ENCODE results near the gene NAALADL2.

Gene NAALADL2

GRCh38 chr3:175839366-175840005 lies 980.4 kb downstream of the NAALADL2 start:
- DNase-seq (ENCODE audit: low read depth in 2 of 2): no peak

GRCh38 chr3:175851541-175851940 lies 992.4 kb downstream of the NAALADL2 start:
- no peak for DNase-seq (ENCODE audit: low read depth in 2 of 2)

- DNase-seq (ENCODE audit: low read depth in 2 of 2): no peak
These were observed 993.4 kb downstream of the NAALADL2 start for GRCh38 chr3:175852560-175852959.

GRCh38 chr3:175857666-175858270 lies 998.6 kb downstream of the NAALADL2 start:
- DNase-seq (ENCODE audit: low read depth in 2 of 2): no peak

Data from stimulated activated CD8-positive, alpha-beta memory T cell treated with anti-CD3 and anti-CD28 coated beads, Interleukin-15, amount 100 ng/mL, for 4 hours (primary cell).